ENCODE results near the gene LPP.

- no peak for TF ChIP-seq CTCF (IDR thresholded peaks at IDR 0.05; ENCODE audit: borderline replicate concordance, extremely low read depth, low read length, poor library complexity, severe bottlenecking)
- no peak for TF ChIP-seq EZH2 (IDR thresholded peaks at IDR 0.05; ENCODE audit: borderline replicate concordance, low read depth, low read length, severe bottlenecking)
These were observed 183.3 kb downstream of the LPP start for GRCh38 chr3:188337232-188337631.

All from DND-41 (cell line).